ENCODE results near the gene NOD2. TPM values are rescaled to one million over a fixed set of nuclear protein-coding genes. Genes with fewer than 3 reads are reported as not detected.

The NOD2 gene
- total RNA-seq, 1 experiment from 2014 or later: not detected

- DNase-seq (ENCODE audit: low spot score): peak; percentile 39
Observed at GRCh38 chr16:50742576-50743200, 49.3 kb downstream of the NOD2 start.

- no peak for DNase-seq (ENCODE audit: low spot score)
Observed at GRCh38 chr16:50743581-50744225, 50.3 kb downstream of the NOD2 start.

GRCh38 chr16:50744881-50745280, 51.5 kb downstream of the NOD2 start:
- DNase-seq (ENCODE audit: low spot score): peak; percentile 38

GRCh38 chr16:50745940-50746339, 52.5 kb downstream of the NOD2 start:
- no peak for DNase-seq (ENCODE audit: low spot score)

GRCh38 chr16:50747207-50747956, 54.0 kb downstream of the NOD2 start:
- DNase-seq (ENCODE audit: low spot score): peak; percentile 13

GRCh38 chr16:50751528-50751927, 58.1 kb downstream of the NOD2 start:
- DNase-seq (ENCODE audit: low spot score): no peak

- no peak for DNase-seq (ENCODE audit: low spot score)
Observed at GRCh38 chr16:50752471-50753235, 59.2 kb downstream of the NOD2 start.

GRCh38 chr16:50756473-50756872, 63.1 kb downstream of the NOD2 start:
- DNase-seq (ENCODE audit: low spot score): no peak

GRCh38 chr16:50761267-50761666, 67.9 kb downstream of the NOD2 start:
- no peak for DNase-seq (ENCODE audit: low spot score)

- no peak for DNase-seq (ENCODE audit: low spot score)
Observed at GRCh38 chr16:50762241-50762640, 68.8 kb downstream of the NOD2 start.

GRCh38 chr16:50763211-50763610, 69.8 kb downstream of the NOD2 start:
- no peak for DNase-seq (ENCODE audit: low spot score)

- DNase-seq (ENCODE audit: low spot score): no peak
Observed at GRCh38 chr16:50765260-50765659, 71.9 kb downstream of the NOD2 start.

GRCh38 chr16:50765861-50766260, 72.5 kb downstream of the NOD2 start:
- no peak for DNase-seq (ENCODE audit: low spot score)

- no peak for DNase-seq (ENCODE audit: low spot score)
Observed at GRCh38 chr16:50767197-50767596, 73.8 kb downstream of the NOD2 start.

GRCh38 chr16:50771366-50771765, 78.0 kb downstream of the NOD2 start:
- no peak for DNase-seq (ENCODE audit: low spot score)

- DNase-seq (ENCODE audit: low spot score): no peak
Observed at GRCh38 chr16:50774405-50774804, 81.0 kb downstream of the NOD2 start.

GRCh38 chr16:50774960-50775359, 81.6 kb downstream of the NOD2 start:
- DNase-seq (ENCODE audit: low spot score): no peak

GRCh38 chr16:50776037-50776436, 82.6 kb downstream of the NOD2 start:
- no peak for DNase-seq (ENCODE audit: low spot score)

- no peak for DNase-seq (ENCODE audit: low spot score)
Observed at GRCh38 chr16:50778284-50779163, 85.1 kb downstream of the NOD2 start.

GRCh38 chr16:50781043-50781442, 87.6 kb downstream of the NOD2 start:
- no peak for DNase-seq (ENCODE audit: low spot score)

- no peak for DNase-seq (ENCODE audit: low spot score)
Observed at GRCh38 chr16:50781518-50781917, 88.1 kb downstream of the NOD2 start.
